ENCODE results near the gene WNK2. TPM values are rescaled to one million over a fixed set of nuclear protein-coding genes. Genes with fewer than 3 reads are reported as not detected.

The WNK2 gene
- polyA plus RNA-seq, 2 of the 4 experiments (the other 2 are of a cell fraction) = 2.1 to 6.7 TPM

DNA sequence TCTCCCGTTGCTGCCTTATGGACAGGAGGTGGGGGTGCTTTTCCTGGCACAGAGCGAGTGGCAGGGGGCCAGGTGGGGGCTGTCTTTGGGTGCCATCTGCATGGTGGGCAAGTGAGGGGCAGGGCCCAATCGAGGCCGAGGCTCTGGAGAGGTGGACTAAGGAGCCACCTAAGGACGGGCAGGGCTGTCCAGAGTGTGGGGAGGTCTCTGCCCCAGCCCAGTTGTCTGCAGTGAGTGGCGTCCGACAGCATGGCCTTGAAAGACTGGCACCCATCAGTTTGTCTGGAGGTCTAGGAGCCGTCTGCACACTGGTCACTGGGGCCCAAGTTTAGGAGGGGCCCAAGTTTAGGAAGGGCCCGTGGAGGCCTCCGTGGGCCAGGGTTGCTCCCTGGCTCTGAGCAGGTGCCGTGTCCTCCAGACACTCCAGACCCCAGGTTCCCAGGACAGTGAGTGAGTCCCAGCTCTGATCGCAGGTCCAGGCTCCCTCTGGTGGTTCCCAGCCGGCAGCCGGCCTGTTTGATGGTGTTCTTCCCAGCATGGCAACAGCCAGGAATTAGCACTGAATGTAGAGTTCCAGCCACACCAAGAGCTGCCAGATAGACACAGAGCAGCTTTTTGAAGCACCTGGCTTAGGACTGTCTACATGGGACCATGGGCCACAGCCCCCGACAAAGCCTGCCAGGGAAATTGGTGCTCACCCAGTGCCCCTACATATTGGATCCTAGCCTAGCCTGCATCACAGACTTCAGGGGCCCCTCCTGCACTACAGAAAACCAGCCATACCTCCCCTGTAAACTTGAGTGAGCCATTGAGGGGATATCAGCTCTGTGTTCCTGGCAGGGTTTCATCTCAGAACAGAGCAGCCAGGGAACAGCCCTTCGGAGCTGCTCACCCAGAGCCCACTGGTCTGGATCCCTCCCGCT lies 120.9 kb downstream of the WNK2 start:
- no peak for FAIRE-seq
- TF ChIP-seq, protein P1, sequence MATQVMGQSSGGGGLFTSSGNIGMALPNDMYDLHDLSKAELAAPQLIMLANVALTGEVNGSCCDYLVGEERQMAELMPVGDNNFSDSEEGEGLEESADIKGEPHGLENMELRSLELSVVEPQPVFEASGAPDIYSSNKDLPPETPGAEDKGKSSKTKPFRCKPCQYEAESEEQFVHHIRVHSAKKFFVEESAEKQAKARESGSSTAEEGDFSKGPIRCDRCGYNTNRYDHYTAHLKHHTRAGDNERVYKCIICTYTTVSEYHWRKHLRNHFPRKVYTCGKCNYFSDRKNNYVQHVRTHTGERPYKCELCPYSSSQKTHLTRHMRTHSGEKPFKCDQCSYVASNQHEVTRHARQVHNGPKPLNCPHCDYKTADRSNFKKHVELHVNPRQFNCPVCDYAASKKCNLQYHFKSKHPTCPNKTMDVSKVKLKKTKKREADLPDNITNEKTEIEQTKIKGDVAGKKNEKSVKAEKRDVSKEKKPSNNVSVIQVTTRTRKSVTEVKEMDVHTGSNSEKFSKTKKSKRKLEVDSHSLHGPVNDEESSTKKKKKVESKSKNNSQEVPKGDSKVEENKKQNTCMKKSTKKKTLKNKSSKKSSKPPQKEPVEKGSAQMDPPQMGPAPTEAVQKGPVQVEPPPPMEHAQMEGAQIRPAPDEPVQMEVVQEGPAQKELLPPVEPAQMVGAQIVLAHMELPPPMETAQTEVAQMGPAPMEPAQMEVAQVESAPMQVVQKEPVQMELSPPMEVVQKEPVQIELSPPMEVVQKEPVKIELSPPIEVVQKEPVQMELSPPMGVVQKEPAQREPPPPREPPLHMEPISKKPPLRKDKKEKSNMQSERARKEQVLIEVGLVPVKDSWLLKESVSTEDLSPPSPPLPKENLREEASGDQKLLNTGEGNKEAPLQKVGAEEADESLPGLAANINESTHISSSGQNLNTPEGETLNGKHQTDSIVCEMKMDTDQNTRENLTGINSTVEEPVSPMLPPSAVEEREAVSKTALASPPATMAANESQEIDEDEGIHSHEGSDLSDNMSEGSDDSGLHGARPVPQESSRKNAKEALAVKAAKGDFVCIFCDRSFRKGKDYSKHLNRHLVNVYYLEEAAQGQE (IDR thresholded peaks at IDR 0.05) = no peak
- TF ChIP-seq SMC3 (IDR thresholded peaks at IDR 0.05) (peak; percentile 91), TP53 (CRISPR knock-in tag; IDR thresholded peaks at IDR 0.05) (no peak), RAD21 (conservative IDR thresholded peaks at IDR 0.05 in 1 of 2, IDR thresholded peaks at IDR 0.05 in 1 of 2) (peak; percentile 79)
- TF ChIP-seq, protein P2, sequence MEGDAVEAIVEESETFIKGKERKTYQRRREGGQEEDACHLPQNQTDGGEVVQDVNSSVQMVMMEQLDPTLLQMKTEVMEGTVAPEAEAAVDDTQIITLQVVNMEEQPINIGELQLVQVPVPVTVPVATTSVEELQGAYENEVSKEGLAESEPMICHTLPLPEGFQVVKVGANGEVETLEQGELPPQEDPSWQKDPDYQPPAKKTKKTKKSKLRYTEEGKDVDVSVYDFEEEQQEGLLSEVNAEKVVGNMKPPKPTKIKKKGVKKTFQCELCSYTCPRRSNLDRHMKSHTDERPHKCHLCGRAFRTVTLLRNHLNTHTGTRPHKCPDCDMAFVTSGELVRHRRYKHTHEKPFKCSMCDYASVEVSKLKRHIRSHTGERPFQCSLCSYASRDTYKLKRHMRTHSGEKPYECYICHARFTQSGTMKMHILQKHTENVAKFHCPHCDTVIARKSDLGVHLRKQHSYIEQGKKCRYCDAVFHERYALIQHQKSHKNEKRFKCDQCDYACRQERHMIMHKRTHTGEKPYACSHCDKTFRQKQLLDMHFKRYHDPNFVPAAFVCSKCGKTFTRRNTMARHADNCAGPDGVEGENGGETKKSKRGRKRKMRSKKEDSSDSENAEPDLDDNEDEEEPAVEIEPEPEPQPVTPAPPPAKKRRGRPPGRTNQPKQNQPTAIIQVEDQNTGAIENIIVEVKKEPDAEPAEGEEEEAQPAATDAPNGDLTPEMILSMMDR (IDR thresholded peaks at IDR 0.05) = peak; percentile 75
- Histone ChIP-seq H3K4me3 (no peak overlapping the region), H3K4me2 (no peak overlapping the region), H3K4me1 (no peaks in the 10 kb centered on the region), H3K27ac (no peak overlapping the region), H3K9me3 (no peaks in the 10 kb centered on the region)
- POLR2A ChIA-PET = interaction anchor here (1.5 kb wide), 1 partner anchor 146 kb away, joined by 3 read pairs; no protein-coding TSS in a partner anchor
- 100% methylated on average over 4 of the region's 17 CpGs for WGBS (ENCODE audit: missing lambda C conversion rate)
- ATAC-seq = peak; percentile 83 to 89
- DNase-seq (ENCODE audit: low read depth in 1 of 2, low spot score in 1 of 2) = peak; percentile 60 to 76
- CTCF ChIA-PET = interaction anchor here (0.7 to 10.1 kb wide), 31 partner anchors 9 to 349 kb away, joined by 3 to 158 read pairs (median 6); partner anchors contain the start of gene WNK2

DNA sequence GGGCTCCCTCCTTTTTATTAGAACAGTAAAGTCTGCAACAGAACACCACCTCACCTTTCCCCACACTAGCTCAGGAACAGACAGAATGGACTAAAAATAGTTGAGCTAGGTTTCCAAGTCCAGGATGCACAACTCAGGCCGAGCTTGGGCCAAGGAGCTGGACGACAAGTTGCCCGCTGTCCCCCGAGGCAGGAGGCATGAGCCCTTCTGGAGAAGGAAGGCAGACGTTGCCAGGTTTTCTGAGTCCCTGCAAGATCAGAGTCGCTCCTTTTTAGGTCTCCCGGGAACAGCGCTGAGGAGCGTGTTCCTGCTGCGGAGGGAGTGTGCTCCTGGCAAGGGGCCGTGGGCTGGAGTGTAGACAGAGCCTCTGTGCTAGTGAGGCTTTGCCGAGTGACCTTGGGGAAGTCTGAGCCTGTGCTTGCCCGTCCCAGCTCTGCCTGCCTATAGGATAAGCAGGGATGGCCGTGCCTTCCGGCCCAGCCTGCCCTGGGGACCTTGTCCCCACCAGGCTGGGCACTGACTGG lies 121.6 kb downstream of the WNK2 start:
- Histone ChIP-seq H3K9me3 (no peaks in the 10 kb centered on the region), H3K4me3 (no peak overlapping the region), H3K4me2 (no peak overlapping the region), H3K4me1 (no peaks in the 10 kb centered on the region), H3K27ac (no peak overlapping the region)
- ATAC-seq (no peak), DNase-seq (ENCODE audit: low read depth in 1 of 2, low spot score in 1 of 2) (no peak), FAIRE-seq (no peak)
- POLR2A ChIA-PET = interaction anchor here (1.5 kb wide), 1 partner anchor 145 kb away, joined by 3 read pairs; no protein-coding TSS in a partner anchor
- TF ChIP-seq, protein P3, sequence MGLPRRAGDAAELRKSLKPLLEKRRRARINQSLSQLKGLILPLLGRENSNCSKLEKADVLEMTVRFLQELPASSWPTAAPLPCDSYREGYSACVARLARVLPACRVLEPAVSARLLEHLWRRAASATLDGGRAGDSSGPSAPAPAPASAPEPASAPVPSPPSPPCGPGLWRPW (IDR thresholded peaks at IDR 0.05) = no peak
- TF ChIP-seq TFCP2L1 (CRISPR knock-in tag; IDR thresholded peaks at IDR 0.05) (no peak), ESRRA (IDR thresholded peaks at IDR 0.05; ENCODE audit: borderline replicate concordance, low read length) (no peak), HOXB5 (CRISPR knock-in tag; IDR thresholded peaks at IDR 0.05) (no peak), NPAS2 (CRISPR knock-in tag; IDR thresholded peaks at IDR 0.05; ENCODE audit: borderline replicate concordance) (no peak)
- CTCF ChIA-PET = interaction anchor here (0.7 to 10.1 kb wide), 32 partner anchors 8 to 504 kb away, joined by 3 to 158 read pairs (median 6); partner anchors contain the start of gene WNK2
- 87% methylated on average over 13 of the region's 15 CpGs for WGBS (ENCODE audit: missing lambda C conversion rate)

DNA sequence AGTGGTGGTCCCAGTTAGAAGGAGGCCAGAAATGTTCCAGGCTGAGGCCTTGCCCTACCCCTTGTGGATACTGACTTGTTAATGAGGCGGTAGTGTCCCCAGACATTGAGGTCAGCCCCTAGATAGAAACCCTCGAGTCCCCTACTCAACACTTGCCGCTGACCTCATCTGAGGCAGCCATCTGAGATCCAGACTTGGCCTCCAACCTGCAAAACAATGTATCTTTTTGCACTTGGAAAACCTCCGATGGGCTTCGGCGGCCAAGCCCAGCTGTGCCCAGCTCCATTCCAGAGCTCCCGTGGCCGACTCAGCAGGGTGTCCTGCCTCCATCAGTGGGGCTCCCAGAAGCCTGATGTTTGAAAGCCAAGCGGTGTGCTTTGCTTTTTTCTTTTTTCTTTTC lies 122.1 kb downstream of the WNK2 start:
- DNase-seq (ENCODE audit: low read depth in 1 of 2, low spot score in 1 of 2) (no peak), FAIRE-seq (no peak), ATAC-seq (no peak)
- no peak overlapping the region for H3K27ac ChIP-seq
- no peak overlapping the region for H3K4me2 ChIP-seq
- WGBS (ENCODE audit: missing lambda C conversion rate) = 87% methylated on average over 9 of the region's 9 CpGs
- TF ChIP-seq JUNB (IDR thresholded peaks at IDR 0.05) (no peak), TP53 (CRISPR knock-in tag; IDR thresholded peaks at IDR 0.05) (no peak), RFX5 (IDR thresholded peaks at IDR 0.05) (no peak), SREBF2 (IDR thresholded peaks at IDR 0.05) (no peak), POLR2AphosphoS2 (conservative IDR thresholded peaks at IDR 0.05; ENCODE audit: low read length) (no peak)
- CTCF ChIA-PET = interaction anchor here (0.7 to 10.1 kb wide), 12 partner anchors 8 to 504 kb away, joined by 3 to 158 read pairs (median 7); no protein-coding TSS in a partner anchor
- H3K4me3 ChIP-seq = no peak overlapping the region
- no peaks in the 10 kb centered on the region for H3K9me3 ChIP-seq
- H3K4me1 ChIP-seq = no peaks in the 10 kb centered on the region
- POLR2A ChIA-PET = interaction anchor here (1.5 kb wide), 1 partner anchor 145 kb away, joined by 3 read pairs; no protein-coding TSS in a partner anchor
